LNCAP (cell line): ENCODE measurements around the gene CACTIN.

Experiments
- CTCF ChIP-seq: fragments of 450-650 bp; IDR thresholded peaks from 2 replicates; pipeline ENCODE4 v1.5.1; 2017; ENCODE audit warnings: mild to moderate bottlenecking

Gene CACTIN

DNA sequence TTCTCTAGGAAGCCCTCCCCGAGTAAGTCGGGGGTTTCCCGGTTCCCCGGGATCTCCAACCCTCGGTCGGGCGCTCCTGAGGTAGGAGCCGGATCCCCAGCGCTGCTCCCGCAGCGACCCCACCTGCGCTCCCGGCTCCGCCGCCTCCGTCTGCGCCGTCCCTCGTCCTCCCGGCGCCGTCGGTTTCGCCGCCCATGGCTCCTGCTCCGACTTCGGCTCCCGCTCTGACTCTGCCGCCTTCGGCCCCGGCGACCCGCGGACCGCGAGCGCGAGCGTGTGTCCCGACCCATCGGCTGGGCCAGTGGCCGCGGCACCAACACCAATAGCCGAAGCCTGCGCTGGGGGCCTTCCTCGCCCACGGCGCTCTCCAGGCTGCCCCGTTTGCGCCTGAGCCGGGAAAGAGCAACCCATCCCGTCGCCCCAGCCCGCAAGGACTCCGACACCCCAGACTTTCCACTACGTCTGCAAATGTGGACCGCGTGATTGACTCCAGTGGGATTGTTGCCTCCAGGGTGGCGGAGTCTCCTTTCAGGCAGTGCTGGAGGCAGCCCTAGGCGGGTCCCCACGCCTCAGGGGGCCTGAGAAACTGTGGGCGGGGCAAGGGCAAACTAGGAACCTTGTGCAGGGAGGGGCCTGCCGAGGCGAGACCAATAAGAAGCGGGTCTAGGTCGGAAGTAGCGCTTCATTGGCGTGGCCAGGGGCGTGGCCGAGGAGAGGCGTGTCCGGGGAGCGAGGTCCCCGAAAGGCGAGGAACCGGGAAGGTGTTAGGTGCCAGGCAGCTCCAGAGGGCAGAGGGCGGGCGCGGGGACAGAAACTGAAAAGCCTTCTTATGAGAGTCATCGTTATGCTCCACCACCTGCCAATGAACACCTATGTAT is at the start of gene CACTIN:
Gene CACTIN (minus strand): TSS at position 318 of the 878 bp plus-strand sequence. CDS start 28 bp downstream, at position 290.
- TF ChIP-seq CTCF: no peak

DNA sequence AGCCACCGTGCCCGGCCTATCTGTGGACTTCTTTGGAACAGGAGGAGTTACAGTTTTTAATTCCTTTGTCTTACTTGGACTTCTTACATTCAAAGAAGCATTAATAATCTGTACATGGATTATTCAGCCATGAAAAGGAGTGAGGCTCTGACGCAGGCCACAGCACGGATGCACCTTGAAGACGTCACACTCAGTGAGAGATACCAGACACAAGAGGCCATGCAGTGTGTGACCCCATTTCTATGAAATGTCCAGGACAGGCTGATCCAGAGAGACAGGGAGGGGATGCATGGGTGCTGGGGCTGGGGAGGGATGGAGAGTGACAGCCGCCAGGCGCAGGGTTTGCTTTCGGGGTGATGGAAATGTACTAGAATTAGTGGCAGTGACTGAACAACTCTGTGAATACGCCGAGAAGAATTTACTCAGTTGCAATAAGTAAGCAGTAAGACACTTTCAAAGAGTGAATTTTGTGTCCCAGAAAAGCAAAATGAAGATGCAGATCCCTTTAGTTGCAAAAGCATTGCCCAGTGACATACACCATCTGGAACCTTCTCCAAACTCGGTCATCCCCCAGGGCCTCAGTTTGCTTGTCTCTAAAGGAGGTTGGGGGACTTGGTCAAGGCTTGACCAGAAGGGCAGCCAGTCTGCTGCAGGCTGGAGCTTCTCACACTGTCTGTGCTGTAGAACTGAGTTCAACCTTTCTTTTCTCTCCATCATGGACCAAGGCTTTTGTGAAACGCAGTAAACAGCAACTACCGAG is 48.4 kb upstream of the CACTIN start:
- TF ChIP-seq CTCF: no peak

- TF ChIP-seq CTCF: no peak
These were observed 47.2 kb upstream of the CACTIN start for GRCh38 chr19:3673506-3674439.

- no peak for TF ChIP-seq CTCF
These were observed 46.4 kb upstream of the CACTIN start for GRCh38 chr19:3672993-3673392.

GRCh38 chr19:3672575-3672948 is 46.0 kb upstream of the CACTIN start:
- no peak for TF ChIP-seq CTCF

DNA sequence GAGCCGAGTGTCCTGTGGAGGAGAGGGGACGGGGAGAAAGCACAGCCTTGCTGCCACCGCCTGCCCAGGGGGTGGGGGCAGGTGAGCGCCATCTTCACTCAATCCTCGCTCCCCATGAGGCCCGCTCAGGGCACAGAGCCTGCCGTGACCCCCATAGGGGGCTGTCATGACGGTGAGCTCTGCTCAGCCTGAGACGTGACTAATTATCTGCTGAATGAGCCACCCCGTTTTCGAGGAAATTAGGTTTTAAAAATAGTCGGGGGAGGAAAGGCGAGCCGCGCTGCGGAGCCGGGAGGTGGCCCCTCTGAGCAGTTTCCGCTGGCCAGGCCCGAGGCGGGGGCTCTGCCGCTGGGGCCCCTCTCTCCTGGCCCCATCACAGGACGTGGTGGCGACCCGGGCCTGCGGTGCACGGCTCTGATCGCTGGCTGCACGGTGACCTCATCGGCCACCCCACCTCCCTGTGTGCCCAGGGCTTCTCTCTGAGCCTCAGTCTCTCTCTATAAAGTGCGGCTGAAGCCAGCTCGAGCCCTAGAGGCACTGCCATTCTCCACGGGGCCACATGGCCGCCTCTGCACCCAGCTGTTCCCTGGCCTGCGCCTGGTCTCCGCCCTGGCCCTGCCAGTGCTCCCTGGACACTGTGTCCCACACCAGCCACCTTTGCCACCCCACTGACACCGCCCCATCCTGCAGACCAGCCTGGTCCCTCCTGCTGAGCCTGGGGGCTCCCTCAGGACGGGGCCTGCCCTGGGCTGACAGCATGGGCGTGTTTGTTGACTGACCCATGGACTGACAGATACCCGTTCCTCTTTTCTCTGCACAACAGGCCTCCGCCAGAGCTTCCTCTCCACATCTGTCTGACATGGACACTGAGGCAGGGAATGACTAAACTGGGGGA is 45.3 kb upstream of the CACTIN start:
- no peak for TF ChIP-seq CTCF
